Measurements from ENCODE around the gene CEACAM19. TPM values are rescaled to one million over a fixed set of nuclear protein-coding genes. Genes with fewer than 3 reads are reported as not detected.

Gene CEACAM19
- total RNA-seq, 1 donor from 2014 or later, result 2.0 TPM

- DNase-seq (ENCODE audit: low read depth, low spot score), result no peak
These were observed 51.1 kb downstream of the CEACAM19 start for GRCh38 chr19:44722131-44723121.

GRCh38 chr19:44723299-44723951 is 52.1 kb downstream of the CEACAM19 start:
- DNase-seq (ENCODE audit: low read depth, low spot score), result no peak

- peak; percentile 27 for DNase-seq (ENCODE audit: low read depth, low spot score)
These were observed 52.7 kb downstream of the CEACAM19 start for GRCh38 chr19:44723952-44724319.

GRCh38 chr19:44725251-44725650 is 54.0 kb downstream of the CEACAM19 start:
- no peak for DNase-seq (ENCODE audit: low read depth, low spot score)

- DNase-seq (ENCODE audit: low read depth, low spot score), result no peak
These were observed 54.4 kb downstream of the CEACAM19 start for GRCh38 chr19:44725684-44726083.

GRCh38 chr19:44726465-44726864 is 55.2 kb downstream of the CEACAM19 start:
- DNase-seq (ENCODE audit: low read depth, low spot score), result no peak

GRCh38 chr19:44728178-44728577 is 56.9 kb downstream of the CEACAM19 start:
- DNase-seq (ENCODE audit: low read depth, low spot score), result no peak

GRCh38 chr19:44729516-44730033 is 58.3 kb downstream of the CEACAM19 start:
- no peak for DNase-seq (ENCODE audit: low read depth, low spot score)

- no peak for DNase-seq (ENCODE audit: low read depth, low spot score)
These were observed 59.8 kb downstream of the CEACAM19 start for GRCh38 chr19:44731081-44731480.

- DNase-seq (ENCODE audit: low read depth, low spot score), result no peak
These were observed 60.3 kb downstream of the CEACAM19 start for GRCh38 chr19:44731622-44732021.

GRCh38 chr19:44732235-44733014 is 61.1 kb downstream of the CEACAM19 start:
- no peak for DNase-seq (ENCODE audit: low read depth, low spot score)

Other genes starting within 250 kb of the CEACAM19 start
- 15.2 and 18.8 TPM in 2 replicates for gene ZNF229, start 223.0 kb upstream of the CEACAM19 start, total RNA-seq
- 7.1 and 9.7 TPM in 2 replicates for gene ZNF180, start 171.0 kb upstream of the CEACAM19 start, total RNA-seq
- not detected in 2 replicates for gene CEACAM20, start 141.8 kb upstream of the CEACAM19 start, total RNA-seq
- gene IGSF23, start 57.9 kb upstream of the CEACAM19 start, total RNA-seq, result 0.25 and 0.46 TPM in 2 replicates
- 187 and 206 TPM in 2 replicates for gene PVR, start 27.6 kb upstream of the CEACAM19 start, total RNA-seq
- gene CEACAM16, start 27.7 kb downstream of the CEACAM19 start, total RNA-seq, result not detected in 2 replicates
- 2.5 and 4.5 TPM in 2 replicates for gene BCL3, start 77.2 kb downstream of the CEACAM19 start, total RNA-seq
- gene CBLC, start 106.4 kb downstream of the CEACAM19 start, total RNA-seq, result 0.07 and 0.13 TPM in 2 replicates
- 8.0 and 22.4 TPM in 2 replicates for gene BCAM, start 137.6 kb downstream of the CEACAM19 start, total RNA-seq
- gene NECTIN2, start 174.8 kb downstream of the CEACAM19 start, total RNA-seq, result 101 and 112 TPM in 2 replicates
- 78.6 and 100 TPM in 2 replicates for gene TOMM40, start 219.8 kb downstream of the CEACAM19 start, total RNA-seq
- 0.53 and 1.7 TPM in 2 replicates for gene APOE, start 234.3 kb downstream of the CEACAM19 start, total RNA-seq
- gene APOC1, start 243.1 kb downstream of the CEACAM19 start, total RNA-seq, result 1.2 and 1.8 TPM in 2 replicates

Data from pulmonary artery endothelial cell (primary cell).